CD4-positive, alpha-beta memory T cell (primary cell): Measurements from ENCODE around the gene SLC44A1. TPM values are rescaled to one million over a fixed set of nuclear protein-coding genes. Genes with fewer than 3 reads are reported as not detected.
"Not testable (repeated sequence)": the region's sequence is repeated elsewhere in the genome, so short reads cannot be mapped to it uniquely, and the experiment has no call there.

Experiments used
- CTCF ChIA-PET: fragments of 350-600 bp; sonication (Branson Sonifier 250); formaldehyde crosslinking; loops from one replicate; lab custom pipeline; 2021; ENCODE audit warnings: inconsistent platforms; ENCODE audit not compliant: partially characterized antibody; lab: Charles Lee
- POLR2A ChIA-PET: fragments of 350-600 bp; sonication (Branson Sonifier 250); formaldehyde crosslinking; loops from one replicate; lab custom pipeline; 2021; ENCODE audit not compliant: partially characterized antibody; lab: Charles Lee
- DNase-seq, 5 donors: peaks; one replicate each; pipeline versions ENCODE4 v3.0.0 to v3.0.0-alpha.2; 2020 to 2022; ENCODE audit warnings: mixed read lengths in 1 of 5
- H3K27ac ChIP-seq: one replicate; pipeline ENCODE4 v1.7.0; 2013; ENCODE audit warnings: low read depth, low read length
- H3K27me3 ChIP-seq: 2 replicates; pipeline ENCODE4 v1.7.0; 2013; ENCODE audit warnings: mild to moderate bottlenecking, low read length, moderate library complexity; ENCODE audit not compliant: insufficient read depth
- H3K36me3 ChIP-seq: 2 replicates; pipeline ENCODE4 v1.7.0; 2013; ENCODE audit warnings: mild to moderate bottlenecking, low read length, moderate library complexity; ENCODE audit not compliant: insufficient read depth
- H3K4me1 ChIP-seq: 2 replicates; pipeline ENCODE4 v1.7.0; 2013; ENCODE audit warnings: mild to moderate bottlenecking, low read length, moderate library complexity; ENCODE audit not compliant: insufficient read depth
- H3K4me3 ChIP-seq, 2 donors: one replicate each; pipeline ENCODE4 v1.7.0; 2013; ENCODE audit warnings: low read length in 2 of 2, mild to moderate bottlenecking in 1 of 2
- H3K9me3 ChIP-seq, 2 donors: one replicate each; pipeline ENCODE4 v1.7.0; 2013; ENCODE audit warnings: low read length in 2 of 2, control low read depth in 1 of 2; ENCODE audit not compliant: control insufficient read depth in 1 of 2
- H3K27ac Mint-ChIP-seq, 7 donors: one replicate each; pipeline ENCODE4 v1.8.0; 2020 to 2021; ENCODE audit warnings: mixed read lengths in 7 of 7, mild to moderate bottlenecking in 6 of 7, inconsistent platforms in 3 of 7, moderate library complexity in 3 of 7
- H3K27me3 Mint-ChIP-seq, 2 donors: one replicate each; pipeline ENCODE4 v1.8.0; 2020 to 2021; ENCODE audit warnings: mixed read lengths in 2 of 2
- H3K36me3 Mint-ChIP-seq, 2 donors: one replicate each; pipeline ENCODE4 v1.8.0; 2020 to 2021; ENCODE audit warnings: mixed read lengths in 2 of 2, inconsistent platforms in 1 of 2, mild to moderate bottlenecking in 1 of 2
- H3K4me1 Mint-ChIP-seq, 4 donors: one replicate each; pipeline ENCODE4 v1.8.0; 2020 to 2021; ENCODE audit warnings: mixed read lengths in 4 of 4, mild to moderate bottlenecking in 1 of 4
- H3K4me3 Mint-ChIP-seq, 8 donors: one replicate each; pipeline ENCODE4 v1.8.0; 2020 to 2021; ENCODE audit warnings: mixed read lengths in 8 of 8, mild to moderate bottlenecking in 7 of 8, moderate library complexity in 6 of 8, inconsistent platforms in 3 of 8
- H3K9me3 Mint-ChIP-seq, 8 donors: one replicate each; pipeline ENCODE4 v1.8.0; 2020 to 2021; ENCODE audit warnings: mixed read lengths in 8 of 8, mild to moderate bottlenecking in 5 of 8, inconsistent platforms in 3 of 8, moderate library complexity in 1 of 8
- intact Hi-C: fragments of 100-400 bp; cut with micrococcal nuclease; formaldehyde crosslinking; loops from one replicate; pipeline ENCODE4 v1.15.1; 2023
- polyA plus RNA-seq, 2 donors: library from polyadenylated mRNA; unstranded; fragments of 300-500 nt; fragmentation: Illumina TruSeq; gene quantifications; one replicate each; pipeline ENCODE4 v1.2.3, GENCODE V29; 2021
- total RNA-seq, 2 experiments: library from RNA; stranded (reverse); gene quantifications; one replicate each; pipeline ENCODE4 v1.2.3, GENCODE V29; 2021

The SLC44A1 gene
- total and polyA plus RNA-seq, 4 experiments from 2014 or later, result 13.7 to 33.3 (median 17.4) TPM

DNA sequence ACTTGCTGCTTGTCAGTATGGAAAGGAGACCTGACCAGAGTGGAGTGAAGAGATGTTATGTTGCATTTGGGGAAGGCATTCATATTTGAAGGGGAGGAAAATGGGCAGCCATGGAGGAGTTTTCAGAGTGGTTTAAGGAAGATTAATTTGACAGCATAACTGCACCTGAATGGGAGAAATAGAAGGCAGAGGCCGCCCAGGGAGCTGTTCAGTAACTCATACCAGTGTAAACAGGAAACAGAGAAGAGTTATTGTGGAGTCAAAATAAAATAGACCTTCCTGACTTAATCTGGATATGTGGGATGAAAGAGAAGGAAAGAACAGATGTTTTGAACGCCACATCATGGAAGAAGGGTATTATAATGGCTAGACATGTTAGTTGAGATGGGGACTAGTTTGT, 13.4 kb downstream of the SLC44A1 start:
- H3K36me3 ChIP-seq, result no peaks in the 10 kb centered on the region
- no peaks in the 10 kb centered on the region for H3K9me3 ChIP-seq
- no peaks in the 10 kb centered on the region for H3K4me1 ChIP-seq
- no peak overlapping the region for H3K4me3 ChIP-seq
- Mint-ChIP-seq H3K4me1 (peaks cover 14 to 22% (median 19%) of the 10 kb centered on the region in 4 donors), H3K9me3 (no peaks in the 10 kb centered on the region), H3K27ac (no peak overlapping the region), H3K4me3 (no peak overlapping the region), H3K36me3 (no peaks in the 10 kb centered on the region), H3K27me3 (no peaks in the 10 kb centered on the region)
- no peak for DNase-seq
- H3K27ac ChIP-seq, result no peak overlapping the region
- intact Hi-C loops, result no loop called here
- no peaks in the 10 kb centered on the region for H3K27me3 ChIP-seq
- CTCF ChIA-PET, result no interaction called here
- POLR2A ChIA-PET, result no interaction called here

DNA sequence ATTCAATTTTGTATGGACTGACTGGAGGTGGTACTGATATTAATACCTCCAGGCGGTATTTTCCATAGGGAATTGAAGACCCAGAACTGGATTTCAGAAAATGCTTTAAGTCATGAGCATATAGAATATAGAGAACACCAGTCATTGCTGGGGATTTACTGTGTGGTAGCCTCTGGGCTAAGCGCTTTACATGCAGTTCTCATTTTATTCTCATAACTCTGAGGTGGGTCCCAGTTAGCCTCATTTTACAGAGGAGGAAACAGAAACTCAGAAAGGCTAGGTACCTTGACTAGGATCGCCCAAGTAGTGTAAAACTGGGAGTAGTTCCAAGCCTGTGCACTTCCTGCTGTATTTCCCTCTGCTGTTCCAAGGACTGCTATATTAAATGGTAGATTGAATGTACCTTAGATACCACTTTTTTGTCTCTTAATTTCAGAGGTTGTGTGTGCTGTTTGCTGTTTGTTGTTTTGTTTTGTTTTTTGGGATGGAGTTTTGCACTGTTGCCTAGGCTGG, 13.8 kb downstream of the SLC44A1 start:
- Mint-ChIP-seq H3K36me3 (no peaks in the 10 kb centered on the region), H3K27me3 (no peaks in the 10 kb centered on the region), H3K27ac (no peak overlapping the region), H3K4me3 (no peak overlapping the region), H3K4me1 (peaks cover 14 to 25% (median 19%) of the 10 kb centered on the region in 4 donors), H3K9me3 (no peaks in the 10 kb centered on the region)
- DNase-seq, result no peak
- Histone ChIP-seq H3K4me3 (no peak overlapping the region), H3K4me1 (no peaks in the 10 kb centered on the region), H3K9me3 (no peaks in the 10 kb centered on the region), H3K27me3 (no peaks in the 10 kb centered on the region), H3K36me3 (no peaks in the 10 kb centered on the region), H3K27ac (no peak overlapping the region)
- intact Hi-C loops, result no loop called here
- ChIA-PET POLR2A (no interaction called here), CTCF (no interaction called here)

DNA sequence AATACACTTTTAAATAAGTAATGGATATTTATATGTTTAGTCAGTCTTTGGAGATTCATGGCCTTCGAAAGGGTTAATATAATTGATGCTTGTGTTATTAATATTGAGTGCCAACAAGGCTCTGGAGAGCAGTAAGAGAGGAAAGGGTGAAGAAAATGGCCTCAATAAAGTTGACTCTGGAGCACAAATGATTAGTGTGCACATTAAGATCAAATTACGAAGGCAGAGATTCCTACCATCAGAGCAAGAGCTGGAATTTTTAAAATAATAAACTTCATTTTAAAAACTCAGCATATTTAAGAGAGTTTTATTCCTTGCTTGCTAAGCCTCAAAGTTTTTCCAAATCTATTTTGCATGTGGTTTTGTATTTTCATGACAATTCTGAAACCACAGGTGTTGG, 14.8 kb downstream of the SLC44A1 start:
- no peak overlapping the region for H3K27ac Mint-ChIP-seq
- intact Hi-C loops, result no loop called here
- DNase-seq, result no peak
- H3K9me3 Mint-ChIP-seq, result no peaks in the 10 kb centered on the region
- no peak overlapping the region for H3K4me3 Mint-ChIP-seq
- peaks cover 0 to 3% of the 10 kb centered on the region in 2 donors for H3K36me3 Mint-ChIP-seq
- Histone ChIP-seq H3K4me1 (no peaks in the 10 kb centered on the region), H3K4me3 (no peak overlapping the region), H3K27me3 (no peaks in the 10 kb centered on the region), H3K36me3 (no peaks in the 10 kb centered on the region), H3K9me3 (no peaks in the 10 kb centered on the region), H3K27ac (no peak overlapping the region)
- ChIA-PET CTCF (no interaction called here), POLR2A (no interaction called here)
- no peaks in the 10 kb centered on the region for H3K27me3 Mint-ChIP-seq
- peaks cover 15 to 32% (median 23%) of the 10 kb centered on the region in 4 donors for H3K4me1 Mint-ChIP-seq

DNA sequence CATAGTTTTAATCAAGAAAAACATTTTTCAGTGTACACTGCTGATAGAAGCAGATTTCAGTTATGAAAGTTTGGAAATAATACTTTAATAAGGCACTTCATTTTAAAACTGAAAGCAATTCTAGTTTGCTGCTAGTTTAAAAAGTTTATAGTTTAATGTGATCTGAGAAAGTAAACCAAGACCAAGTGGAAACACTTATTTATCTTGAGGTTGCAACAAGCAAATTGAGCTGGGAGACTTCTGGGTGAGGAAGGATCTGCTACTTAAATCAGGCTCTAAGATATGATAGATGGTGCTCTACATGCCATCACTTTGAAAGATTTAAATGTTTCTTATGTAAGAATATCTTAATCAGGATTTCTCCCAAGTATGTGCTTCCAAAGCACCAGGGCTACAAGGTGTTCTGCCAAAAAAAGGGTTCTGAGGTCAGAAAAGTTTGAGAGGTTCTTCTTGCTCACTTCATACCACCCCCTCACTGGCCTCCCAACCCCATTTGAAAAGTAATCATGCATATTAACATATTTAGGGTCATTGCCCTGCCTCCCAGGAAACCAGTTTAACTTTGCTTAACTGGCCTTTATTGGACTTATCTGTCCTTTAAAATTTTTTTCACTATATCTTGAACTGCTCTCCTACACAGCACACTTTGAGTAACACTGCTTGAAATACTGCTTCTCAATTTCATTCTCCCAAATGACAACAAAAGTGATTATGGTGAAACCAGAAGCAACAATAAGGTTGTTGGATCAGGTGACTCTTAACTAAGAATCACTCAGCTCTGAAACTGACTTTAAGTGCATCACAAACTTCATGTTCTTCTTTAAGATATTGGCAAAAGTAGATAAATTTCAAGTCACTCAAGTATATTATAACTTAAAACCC, 15.5 kb downstream of the SLC44A1 start:
- no peak overlapping the region for H3K4me3 Mint-ChIP-seq
- H3K4me1 ChIP-seq, result no peaks in the 10 kb centered on the region
- H3K9me3 Mint-ChIP-seq, result no peaks in the 10 kb centered on the region
- H3K36me3 ChIP-seq, result no peaks in the 10 kb centered on the region
- no peak overlapping the region for H3K27ac Mint-ChIP-seq
- H3K27me3 Mint-ChIP-seq, result no peaks in the 10 kb centered on the region
- DNase-seq, result no peak
- H3K36me3 Mint-ChIP-seq, result peaks cover 0 to 3% of the 10 kb centered on the region in 2 donors
- no peaks in the 10 kb centered on the region for H3K9me3 ChIP-seq
- H3K27ac ChIP-seq, result no peak overlapping the region
- ChIA-PET POLR2A (no interaction called here), CTCF (interaction anchor here (1.3 kb wide), 1 partner anchor 24 kb away, joined by 3 read pairs; no protein-coding TSS in a partner anchor)
- intact Hi-C loops, result no loop called here
- H3K27me3 ChIP-seq, result no peaks in the 10 kb centered on the region
- H3K4me1 Mint-ChIP-seq, result peaks cover 17 to 35% (median 26%) of the 10 kb centered on the region in 4 donors
- H3K4me3 ChIP-seq, result no peak overlapping the region

DNA sequence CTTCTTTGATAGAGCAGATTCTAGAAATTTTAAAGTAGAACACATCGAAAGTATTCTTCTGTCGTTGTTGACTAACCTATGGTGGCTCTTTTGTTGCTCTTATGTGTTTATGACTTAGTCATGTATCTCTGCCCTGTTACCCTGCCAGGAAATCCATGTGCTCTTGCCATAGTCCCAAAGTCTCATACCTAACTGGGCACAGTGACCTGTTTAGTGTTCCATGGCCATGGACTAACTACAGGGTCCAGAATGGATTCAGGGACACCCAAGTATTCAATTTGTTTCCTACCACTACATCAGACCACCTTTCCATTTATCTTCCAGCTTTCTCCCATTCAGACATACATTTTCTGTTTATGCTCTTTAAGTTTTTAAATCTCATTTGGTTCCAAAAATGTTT, 18.0 kb downstream of the SLC44A1 start:
- Histone ChIP-seq H3K27me3 (no peaks in the 10 kb centered on the region), H3K4me1 (no peaks in the 10 kb centered on the region), H3K9me3 (no peaks in the 10 kb centered on the region), H3K36me3 (no peaks in the 10 kb centered on the region), H3K27ac (no peak overlapping the region), H3K4me3 (no peak overlapping the region)
- H3K4me3 Mint-ChIP-seq, result no peak overlapping the region
- H3K9me3 Mint-ChIP-seq, result peaks cover 0 to 6% (median 0%) of the 10 kb centered on the region in 8 donors
- no peak overlapping the region for H3K27ac Mint-ChIP-seq
- H3K36me3 Mint-ChIP-seq, result peaks cover 0 to 10% of the 10 kb centered on the region in 2 donors
- ChIA-PET CTCF (interaction anchor here (0.7 kb wide), 1 partner anchor 60 kb away, joined by 3 read pairs; no protein-coding TSS in a partner anchor), POLR2A (no interaction called here)
- intact Hi-C loops, result no loop called here
- peaks cover 18 to 33% (median 26%) of the 10 kb centered on the region in 4 donors for H3K4me1 Mint-ChIP-seq
- no peak for DNase-seq
- H3K27me3 Mint-ChIP-seq, result no peaks in the 10 kb centered on the region

DNA sequence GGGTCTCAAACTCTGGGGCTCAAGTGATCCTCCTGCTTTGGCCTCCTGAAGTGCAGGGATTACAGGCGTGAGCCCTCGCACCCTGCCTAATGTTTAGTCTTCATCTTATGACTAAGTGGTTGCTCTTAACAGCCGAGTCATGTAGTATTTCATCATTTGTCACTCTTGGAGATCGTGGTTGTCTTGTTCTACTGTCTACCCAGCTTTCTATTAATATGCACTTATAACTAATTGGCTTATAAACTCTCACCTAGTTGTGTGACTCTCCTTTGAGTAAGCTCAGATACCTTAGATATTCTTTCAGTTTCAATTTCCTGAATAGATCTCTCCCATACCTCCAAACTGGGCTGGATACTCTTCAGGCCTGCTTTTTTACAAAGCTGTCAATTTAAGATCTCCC, 19.9 kb downstream of the SLC44A1 start:
- Histone ChIP-seq H3K36me3 (no peaks in the 10 kb centered on the region), H3K9me3 (no peaks in the 10 kb centered on the region), H3K4me3 (no peak overlapping the region), H3K27me3 (no peaks in the 10 kb centered on the region), H3K4me1 (no peaks in the 10 kb centered on the region), H3K27ac (no peak overlapping the region)
- POLR2A ChIA-PET, result no interaction called here
- peaks cover 0 to 7% (median 0%) of the 10 kb centered on the region in 8 donors for H3K9me3 Mint-ChIP-seq
- no peak for DNase-seq
- H3K27ac Mint-ChIP-seq, result peak overlapping the region in 1 of 7 donors; percentile 0
- H3K4me1 Mint-ChIP-seq, result peaks cover 10 to 24% (median 17%) of the 10 kb centered on the region in 4 donors
- H3K36me3 Mint-ChIP-seq, result peaks cover 0 to 12% of the 10 kb centered on the region in 2 donors
- intact Hi-C loops, result no loop called here
- CTCF ChIA-PET, result no interaction called here
- H3K4me3 Mint-ChIP-seq, result no peak overlapping the region
- H3K27me3 Mint-ChIP-seq, result no peaks in the 10 kb centered on the region

DNA sequence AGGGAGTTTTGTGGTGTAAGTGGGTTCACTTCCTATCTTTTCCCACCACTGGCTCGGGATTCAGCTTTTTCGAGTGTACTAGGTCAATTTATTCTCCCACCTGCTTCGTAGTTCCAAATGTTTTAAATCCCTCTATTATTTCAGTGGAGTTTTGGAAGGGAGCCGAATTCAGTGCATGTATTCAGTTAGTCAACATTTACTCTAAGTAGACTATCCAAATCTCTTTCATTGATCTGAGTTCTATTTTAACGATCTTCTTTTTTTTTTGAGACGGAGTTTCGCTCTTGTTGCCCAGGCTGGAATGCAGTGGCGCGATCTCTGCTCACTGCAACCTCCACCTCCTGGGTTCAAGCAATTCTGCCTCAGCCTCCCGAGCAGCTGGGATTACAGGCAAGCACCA, 23.8 kb downstream of the SLC44A1 start:
- CTCF ChIA-PET, intact Hi-C loops, POLR2A ChIA-PET: not testable (repeated sequence)

More for the DNA sequence above, 23.8 kb downstream of the SLC44A1 start:
- H3K27ac ChIP-seq, DNase-seq, H3K36me3 ChIP-seq, H3K4me3 ChIP-seq, H3K9me3 Mint-ChIP-seq, H3K27ac Mint-ChIP-seq, H3K4me1 ChIP-seq, H3K4me3 Mint-ChIP-seq, H3K9me3 ChIP-seq, H3K27me3 Mint-ChIP-seq, H3K27me3 ChIP-seq: not testable (repeated sequence)
- peaks cover 0 to 15% of the 10 kb centered on the region in 2 donors for H3K36me3 Mint-ChIP-seq
- H3K4me1 Mint-ChIP-seq, result peaks cover 6 to 20% (median 12%) of the 10 kb centered on the region in 4 donors
